Thymus (tissue), 11 donors: Measurements from ENCODE around the gene IGFL4. TPM values are rescaled to one million over a fixed set of nuclear protein-coding genes. Genes with fewer than 3 reads are reported as not detected.

Source experiments
- DNase-seq, 9 donors: peaks; one replicate each; pipeline ENCODE4 v3.0.0-alpha.2; 2013; ENCODE audit warnings: low spot score in 9 of 9, low read depth in 6 of 9, missing footprints in 1 of 9
- H3K27ac ChIP-seq, 2 donors: one replicate each; pipeline ENCODE4 v1.5.1; 2013; ENCODE audit warnings: control low read depth in 1 of 2, low read depth in 1 of 2, low read length in 1 of 2, mild to moderate bottlenecking in 1 of 2, moderate library complexity in 1 of 2
- H3K27me3 ChIP-seq, 2 donors: one replicate each; pipeline ENCODE4 v1.5.1; 2013; ENCODE audit warnings: low read length in 1 of 2; ENCODE audit not compliant: control insufficient read depth in 2 of 2, insufficient read depth in 1 of 2
- H3K36me3 ChIP-seq, 2 donors: one replicate each; pipeline ENCODE4 v1.5.1; 2013; ENCODE audit warnings: low read length in 1 of 2, mild to moderate bottlenecking in 1 of 2, moderate library complexity in 1 of 2; ENCODE audit not compliant: control insufficient read depth in 2 of 2, insufficient read depth in 2 of 2
- H3K4me1 ChIP-seq, 2 donors: one replicate each; pipeline ENCODE4 v1.5.1; 2013; ENCODE audit warnings: low read length in 2 of 2; ENCODE audit not compliant: control insufficient read depth in 2 of 2, insufficient read depth in 2 of 2
- H3K4me3 ChIP-seq, 2 donors: one replicate each; pipeline ENCODE4 v1.5.1; 2013; ENCODE audit warnings: low read length in 2 of 2, control low read depth in 1 of 2, mild to moderate bottlenecking in 1 of 2
- H3K9me3 ChIP-seq, 2 donors: one replicate each; pipeline ENCODE4 v1.5.1; 2013; ENCODE audit warnings: low read length in 1 of 2, mild to moderate bottlenecking in 1 of 2; ENCODE audit not compliant: control insufficient read depth in 2 of 2, insufficient read depth in 1 of 2
- WGBS: extraction: QIAGEN DNeasy Blood & Tissue Kit; methylation state at CpG from one replicate; pipeline ENCODE4 v1.1.7; 2013; 5-methylcytosine and 5-hydroxymethylcytosine counted together
- polyA plus RNA-seq: library from polyadenylated mRNA; stranded (reverse); fragments of 200-250 nt; gene quantifications from one replicate; pipeline ENCODE4 v1.2.3, GENCODE V29; 2013
- total RNA-seq: library from RNA; stranded (reverse); fragments of 120-200 nt; gene quantifications from one replicate; pipeline ENCODE4 v1.2.4, GENCODE V29; 2013
- donor health status: healthy.

Gene IGFL4
- total and polyA plus RNA-seq, 2 donors = 0.14 to 0.16 TPM

- Histone ChIP-seq H3K4me3 (no peak overlapping the region), H3K36me3 (peaks cover 0 to 4% of the 10 kb centered on the region in 2 donors), H3K4me1 (peaks cover 8 to 14% of the 10 kb centered on the region in 2 donors), H3K27me3 (peaks cover 35 to 61% of the 10 kb centered on the region in 2 donors), H3K9me3 (peaks cover 2 to 5% of the 10 kb centered on the region in 2 donors), H3K27ac (no peak overlapping the region)
- 99% methylated on average over 10 of the region's 10 CpGs for WGBS
- DNase-seq = no peak
Observed at GRCh38 chr19:46018729-46019251, 22.0 kb downstream of the IGFL4 start.

- DNase-seq = no peak
- WGBS = 99% methylated on average over 15 of the region's 15 CpGs
- Histone ChIP-seq H3K9me3 (peaks cover 2 to 5% of the 10 kb centered on the region in 2 donors), H3K27ac (no peak overlapping the region), H3K4me3 (no peak overlapping the region), H3K36me3 (peaks cover 0 to 4% of the 10 kb centered on the region in 2 donors), H3K27me3 (peaks cover 35 to 61% of the 10 kb centered on the region in 2 donors), H3K4me1 (peaks cover 8 to 14% of the 10 kb centered on the region in 2 donors)
Observed at GRCh38 chr19:46017874-46018675, 22.7 kb downstream of the IGFL4 start.

GRCh38 chr19:46017095-46017429 is 23.7 kb downstream of the IGFL4 start:
- 63% methylated on average over 7 of the region's 7 CpGs for WGBS
- peaks cover 8 to 14% of the 10 kb centered on the region in 2 donors for H3K4me1 ChIP-seq
- no peak overlapping the region for H3K4me3 ChIP-seq

GRCh38 chr19:46016426-46017094 is 24.2 kb downstream of the IGFL4 start:
- peaks cover 30 to 47% of the 10 kb centered on the region in 2 donors for H3K27me3 ChIP-seq
- H3K4me3 ChIP-seq = peak overlapping the region; percentile 42 to 61
- H3K9me3 ChIP-seq = peaks cover 2 to 5% of the 10 kb centered on the region in 2 donors
- H3K36me3 ChIP-seq = peaks cover 0 to 4% of the 10 kb centered on the region in 2 donors
- peaks cover 8 to 14% of the 10 kb centered on the region in 2 donors for H3K4me1 ChIP-seq
- DNase-seq = peak in 7 of 9 donors; percentile 55 to 84 (median 71)
- H3K27ac ChIP-seq = no peak overlapping the region
- WGBS = 2% methylated on average over 48 of the region's 48 CpGs

More at GRCh38 chr19:46017095-46017429, 23.7 kb downstream of the IGFL4 start:
- peaks cover 2 to 5% of the 10 kb centered on the region in 2 donors for H3K9me3 ChIP-seq
- peaks cover 30 to 52% of the 10 kb centered on the region in 2 donors for H3K27me3 ChIP-seq
- peaks cover 0 to 4% of the 10 kb centered on the region in 2 donors for H3K36me3 ChIP-seq
- DNase-seq = no peak
- H3K27ac ChIP-seq = no peak overlapping the region

GRCh38 chr19:46015687-46016425 is 24.9 kb downstream of the IGFL4 start:
- WGBS = 4% methylated on average over 63 of the region's 63 CpGs
- Histone ChIP-seq H3K4me3 (peak overlapping the region; percentile 42 to 61), H3K9me3 (peaks cover 2 to 5% of the 10 kb centered on the region in 2 donors), H3K27me3 (peaks cover 30 to 40% of the 10 kb centered on the region in 2 donors), H3K27ac (no peak overlapping the region), H3K4me1 (peaks cover 8 to 14% of the 10 kb centered on the region in 2 donors), H3K36me3 (peaks cover 0 to 4% of the 10 kb centered on the region in 2 donors)
- peak in 1 of 9 donors; percentile 26 for DNase-seq

GRCh38 chr19:46014941-46015686 is 25.7 kb downstream of the IGFL4 start:
- peaks cover 2 to 5% of the 10 kb centered on the region in 2 donors for H3K9me3 ChIP-seq
- WGBS = 12% methylated on average over 74 of the region's 74 CpGs
- H3K27me3 ChIP-seq = peaks cover 30 to 40% of the 10 kb centered on the region in 2 donors
- H3K27ac ChIP-seq = no peak overlapping the region
- peak overlapping the region in 1 of 2 donors; percentile 61 for H3K4me3 ChIP-seq
- peaks cover 8 to 14% of the 10 kb centered on the region in 2 donors for H3K4me1 ChIP-seq
- peaks cover 0 to 4% of the 10 kb centered on the region in 2 donors for H3K36me3 ChIP-seq
- peak in 3 of 9 donors; percentile 25 to 37 (median 27) for DNase-seq

- Histone ChIP-seq H3K4me1 (peaks cover 8 to 14% of the 10 kb centered on the region in 2 donors), H3K36me3 (peaks cover 0 to 4% of the 10 kb centered on the region in 2 donors), H3K27me3 (peaks cover 30 to 40% of the 10 kb centered on the region in 2 donors), H3K27ac (no peak overlapping the region), H3K9me3 (peaks cover 2 to 5% of the 10 kb centered on the region in 2 donors), H3K4me3 (no peak overlapping the region)
- DNase-seq = no peak
- WGBS = 59% methylated on average over 8 of the region's 8 CpGs
Observed at GRCh38 chr19:46014534-46014933, 26.3 kb downstream of the IGFL4 start.
